K562 (cell line): ENCODE data around the gene DHODH. TPM values are rescaled to one million over a fixed set of nuclear protein-coding genes. Genes with fewer than 3 reads are reported as not detected.

Source experiments
- ATAC-seq: fragments of 200-7000 bp; cut with Tn5 transposase; 3 replicates; pipeline ENCODE4 v1.9.1; 2020; ENCODE audit warnings: moderate library complexity
- BruUV-seq: library from RNA; stranded (reverse); fragments of 400-500 nt; replicated peaks from 2 replicates; lab custom pipeline; 2021; lab: Mats Ljungman, UMichigan
- CTCF ChIA-PET: fragments of 300-600 bp; formaldehyde crosslinking; extraction: SDS; loops from one replicate; lab custom pipeline; 2021; ENCODE audit warnings: low intra/inter-chr PET ratio; lab: Yijun Ruan, JAX
- POLR2A ChIA-PET: fragments of 300-600, 350-650 bp; sonication (Branson Sonifier 250); formaldehyde crosslinking; extraction: SDS; loops from one replicate; lab custom pipeline; 2021; ENCODE audit warnings: antibody characterized with exemption, inconsistent platforms; lab: Yijun Ruan, JAX
- DNase-seq, 4 experiments: peaks; one replicate each; pipeline versions ENCODE4 v3.0.0 to v3.0.0-alpha.2; 2011 to 2018; ENCODE audit warnings: low spot score in 3 of 4, mixed read lengths in 3 of 4; ENCODE audit errors: extremely low read depth in 1 of 4
- FAIRE-seq: peaks from 2 replicates; lab custom pipeline; 2011; peaks lifted over from hg19 to GRCh38; lab: Jason Lieb, UNC
- H2AFZ ChIP-seq: 2 replicates; pipeline ENCODE4 v1.6.0; 2011; ENCODE audit warnings: low read depth, low read length, control low read depth, inconsistent platforms
- H3K27ac ChIP-seq: fragments of 200-600 bp; 3 replicates; pipeline ENCODE4 v1.8.0; 2011; ENCODE audit warnings: low read depth, mild to moderate bottlenecking, control low read depth, inconsistent platforms, low read length, moderate library complexity, mixed read lengths; ENCODE audit errors: extremely low read depth
- H3K27me3 ChIP-seq, 2 experiments: fragments of 300-600 bp in 1 of 2; 2 replicates in 1 of 2; 3 replicates in 1 of 2; pipeline versions ENCODE4 v1.6.0 to v1.8.0; 2011; ENCODE audit warnings: inconsistent platforms in 2 of 2, low read length in 2 of 2, mild to moderate bottlenecking in 1 of 2, mixed read lengths in 1 of 2, moderate library complexity in 1 of 2; ENCODE audit not compliant: control insufficient read depth in 2 of 2, insufficient read depth in 2 of 2
- H3K36me3 ChIP-seq: fragments of 300-600 bp; 3 replicates; pipeline ENCODE4 v1.8.0; 2011; ENCODE audit warnings: mild to moderate bottlenecking, low read length, inconsistent platforms; ENCODE audit not compliant: control insufficient read depth, insufficient read depth
- H3K4me1 ChIP-seq, 2 experiments: fragments of 200-600 bp in 1 of 2; replicated peaks in 1 of 2; 2 replicates in 1 of 2; 3 replicates in 1 of 2; pipeline versions ENCODE4 v1.5.1 to v1.8.0; 2011; ENCODE audit warnings: inconsistent platforms in 2 of 2, low read length in 2 of 2, mild to moderate bottlenecking in 1 of 2, mixed read lengths in 1 of 2, moderate library complexity in 1 of 2; ENCODE audit not compliant: control insufficient read depth in 2 of 2, insufficient read depth in 2 of 2
- H3K4me2 ChIP-seq: 2 replicates; pipeline ENCODE4 v1.6.1; 2011; ENCODE audit warnings: low read length, control low read depth, inconsistent platforms, mixed read lengths; ENCODE audit not compliant: insufficient read depth
- H3K4me3 ChIP-seq: fragments of 200-600 bp; sonication (generic), shearing (Covaris generic); 2 replicates; pipeline ENCODE4 v1.5.1; 2016; ENCODE audit warnings: control low read depth, inconsistent platforms
- H3K79me2 ChIP-seq: fragments of 200-600 bp; 3 replicates; pipeline ENCODE4 v1.8.0; 2011; ENCODE audit warnings: low read length, inconsistent platforms; ENCODE audit not compliant: control insufficient read depth, insufficient read depth
- H3K9ac ChIP-seq, 2 experiments: 2 replicates each; pipeline versions ENCODE4 v1.6.0 to v1.6.1; 2011; ENCODE audit warnings: low read depth in 2 of 2, low read length in 2 of 2, control low read depth in 1 of 2, inconsistent platforms in 1 of 2, mild to moderate bottlenecking in 1 of 2, mixed read lengths in 1 of 2; ENCODE audit not compliant: insufficient read depth in 1 of 2
- H3K9me1 ChIP-seq: one replicate; pipeline ENCODE4 v1.6.0; 2011; ENCODE audit warnings: inconsistent platforms, mild to moderate bottlenecking, low read length, moderate library complexity; ENCODE audit not compliant: control insufficient read depth, insufficient read depth
- H3K9me3 ChIP-seq: replicated peaks from 2 replicates; pipeline ENCODE4 v1.5.1; 2011; ENCODE audit warnings: low read depth, low read length, inconsistent platforms; ENCODE audit not compliant: control insufficient read depth, insufficient read depth
- H4K20me1 ChIP-seq: replicated peaks from 2 replicates; pipeline ENCODE4 v1.6.1; 2011; ENCODE audit warnings: low read length, inconsistent platforms, mixed read lengths; ENCODE audit not compliant: control insufficient read depth, insufficient read depth
- ARHGAP35 ChIP-seq: fragments of 450-650 bp; IDR thresholded peaks from 2 replicates; pipeline ENCODE4 v1.6.1; 2018; ENCODE audit not compliant: partially characterized antibody
- CREM ChIP-seq: IDR thresholded peaks from 2 replicates; pipeline ENCODE4 v1.6.1; 2014; ENCODE audit warnings: antibody characterized with exemption, low read depth
- GMEB1 ChIP-seq: fragments of 250-450 bp; sonication (Bioruptor Pico); IDR thresholded peaks from 2 replicates; pipeline ENCODE4 v1.4.0; 2020; ENCODE audit warnings: mild to moderate bottlenecking
- IRF1 ChIP-seq: sonication (generic); formaldehyde crosslinking; IDR thresholded peaks from 2 replicates; pipeline ENCODE4 v1.8.0; 2022; ENCODE audit warnings: missing genetic modification reagents, mild to moderate bottlenecking, borderline replicate concordance
- MTA3 ChIP-seq: fragments of 450-650 bp; formaldehyde crosslinking; IDR thresholded peaks from 2 replicates; pipeline ENCODE4 v1.6.1; 2017; ENCODE audit warnings: mild to moderate bottlenecking, borderline replicate concordance
- NCOA4 ChIP-seq: fragments of 450-650 bp; IDR thresholded peaks from 2 replicates; pipeline ENCODE4 v1.6.1; 2018; ENCODE audit warnings: mild to moderate bottlenecking; ENCODE audit not compliant: partially characterized antibody
- SFPQ ChIP-seq: fragments of 200-400 bp; formaldehyde crosslinking; IDR thresholded peaks from 2 replicates; pipeline ENCODE4 v1.6.1; 2017; ENCODE audit warnings: mild to moderate bottlenecking, low read depth, low read length, moderate library complexity
- SMARCA4 ChIP-seq: fragments of 450-650 bp; IDR thresholded peaks from 2 replicates; pipeline ENCODE4 v1.6.1; 2016
- TEAD4 ChIP-seq, 2 experiments: sonication (generic) in 1 of 2; formaldehyde crosslinking in 1 of 2; IDR thresholded peaks; 2 replicates each; pipeline versions ENCODE4 v1.6.1 to v1.8.0; 2012 to 2022; ENCODE audit warnings: borderline replicate concordance in 1 of 2, inconsistent platforms in 1 of 2, low read length in 1 of 2, mild to moderate bottlenecking in 1 of 2, missing genetic modification reagents in 1 of 2
- ZBTB11 ChIP-seq, 3 experiments: fragments of 200-800 bp in 1 of 3; fragments of 250-450 bp in 1 of 3; fragments of 450-650 bp in 1 of 3; sonication (Bioruptor Pico) in 1 of 3; sonication (Bioruptor generic) in 1 of 3; formaldehyde crosslinking in 1 of 3; IDR thresholded peaks; 2 replicates each; pipeline versions ENCODE4 v1.6.1 to v1.8.0; 2016 to 2022; ENCODE audit warnings: mild to moderate bottlenecking in 2 of 3, missing genetic modification characterization in 2 of 3, missing compliant biosample characterization in 1 of 3, moderate library complexity in 1 of 3
- ZNF143 ChIP-seq: sonication (generic); formaldehyde crosslinking; IDR thresholded peaks from 2 replicates; pipeline ENCODE4 v1.9.0; 2022; ENCODE audit warnings: mild to moderate bottlenecking, missing genetic modification reagents
- ZNF354B ChIP-seq: fragments of 250-450 bp; sonication (Bioruptor Pico); IDR thresholded peaks from 2 replicates; pipeline ENCODE4 v1.4.0; 2020
- WGBS: fragments of 100-300 bp; shearing (Covaris generic); methylation state at CpG from one replicate; pipeline ENCODE4 v1.1.6; 2016; ENCODE audit warnings: low coverage, mixed read lengths; ENCODE audit not compliant: insufficient coverage; ENCODE audit errors: missing lambda C conversion rate; 5-methylcytosine and 5-hydroxymethylcytosine counted together
- in situ Hi-C: fragments of 300-500 bp; cut with MboI; formaldehyde crosslinking; loops from 4 replicates; pipeline ENCODE4 v1.15.0; 2018; ENCODE audit warnings: inconsistent platforms, mixed read lengths
- intact Hi-C: fragments of 100-400 bp; cut with micrococcal nuclease; formaldehyde crosslinking; loops from 2 replicates; pipeline ENCODE4 v1.14.2; 2022
- polyA plus RNA-seq, 8 experiments: library from polyadenylated mRNA; depleted of rRNA in 4 of 8; stranded (reverse) in 5 of 8; unstranded in 3 of 8; fragments of >200 nt; fragmentation: Nextera tagmentation in 2 of 8; fragmentation: Illumina TruSeq in 1 of 8; extraction: Ambion mirVana in 2 of 8; extraction: Trizol in 1 of 8; gene quantifications; 2 replicates each; pipeline versions ENCODE4 v1.2.1 to v1.2.3, GENCODE V29; 2011 to 2014; ENCODE audit warnings: inconsistent platforms in 1 of 8, missing spikeins in 1 of 8
- total RNA-seq, 7 experiments: library from RNA; depleted of rRNA in 6 of 7; stranded (reverse); fragments of >200 nt in 6 of 7; fragmentation: Illumina TruSeq in 2 of 7; extraction: Trizol in 2 of 7; gene quantifications; 2 replicates each; pipeline versions ENCODE4 v1.2.1 to v1.2.3, GENCODE V29; 2011 to 2021; ENCODE audit warnings: low replicate concordance in 1 of 7

The DHODH gene
- total and polyA plus RNA-seq, 9 of the 15 experiments (the other 6 are each of a cell fraction or from before 2014, with no cell fraction given): 4.3 to 19.9 (median 12.7) TPM

GRCh38 chr16:71986131-71986530, 22.4 kb upstream of the DHODH start (continued):
- TF ChIP-seq SFPQ (no peak), CREM (no peak), TEAD4 (IDR thresholded peaks at IDR 0.05; ENCODE audit: low read length) (no peak), TEAD4 (CRISPR knock-in tag; IDR thresholded peaks at IDR 0.05; ENCODE audit: borderline replicate concordance) (no peak), IRF1 (CRISPR knock-in tag) (no peak)

GRCh38 chr16:71995038-71995437, 13.5 kb upstream of the DHODH start:
- BruUV-seq: no TSS peak
- WGBS: 2% methylated on average over 5 of the region's 5 CpGs

More at GRCh38 chr16:71995038-71995437, 13.5 kb upstream of the DHODH start:
- Histone ChIP-seq H3K4me2 (no peak overlapping the region), H3K27me3 (peaks cover 14 to 31% of the 10 kb centered on the region in 2 experiments; a peak in 4 of 5 replicates), H3K36me3 (no peaks in the 10 kb centered on the region), H3K79me2 (no peaks in the 10 kb centered on the region), H4K20me1 (0 out of 2 replicates have a peak, but pooled peaks cover 5% of the 10 kb centered on the region), H3K4me1 (no peaks in the 10 kb centered on the region), H2AFZ (no peak overlapping the region), H3K9ac (no peak overlapping the region), H3K9me1 (no peaks in the 10 kb centered on the region), H3K4me3 (no peak overlapping the region), H3K9me3 (no peaks in the 10 kb centered on the region), H3K27ac (no peak overlapping the region)
- no peak for FAIRE-seq
- POLR2A ChIA-PET: no interaction called here
- intact Hi-C loops: no loop called here
- no peak for ATAC-seq
- no peak for DNase-seq
- CTCF ChIA-PET: no interaction called here
- in situ Hi-C loops: no loop called here
- TF ChIP-seq SMARCA4 (no peak), ARHGAP35 (no peak), ZNF354B (CRISPR knock-in tag) (no peak), ZBTB11 (CRISPR knock-in tag; IDR thresholded peaks at IDR 0.05) (no peak), ZNF143 (CRISPR knock-in tag) (no peak), GMEB1 (no peak), MTA3 (no peak), NCOA4 (no peak)
